SK-N-SH treated with all-trans-retinoic acid at 6 μM for 48 hours (cell line): ENCODE results near the gene MEF2B.
A peak's percentile ranks its signal among the peaks of the same experiment; 100 is the strongest.

Experiments
- ATAC-seq: fragments of 200-7000 bp; cut with Tn5 transposase; 3 replicates; pipeline ENCODE4 v1.9.1; 2020; ENCODE audit warnings: mild to moderate bottlenecking, moderate library complexity
- ARNTL ChIP-seq: fragments of 450-650 bp; formaldehyde crosslinking; IDR thresholded peaks from 2 replicates; pipeline ENCODE4 v1.5.0; 2020; ENCODE audit warnings: low read depth, mild to moderate bottlenecking, moderate library complexity, borderline replicate concordance
- BACH2 ChIP-seq: fragments of 250-450 bp; sonication (Bioruptor Pico); IDR thresholded peaks from 2 replicates; pipeline ENCODE4 v1.9.0; 2021; ENCODE audit warnings: mild to moderate bottlenecking, borderline replicate concordance
- CSDC2 ChIP-seq: fragments of 250-450 bp; sonication (Bioruptor Pico); IDR thresholded peaks from 2 replicates; pipeline ENCODE4 v1.5.0; 2020; ENCODE audit warnings: mild to moderate bottlenecking, moderate library complexity
- ESRRG ChIP-seq: fragments of 250-450 bp; sonication (Bioruptor Pico); IDR thresholded peaks from 2 replicates; pipeline ENCODE4 v1.6.1; 2021; ENCODE audit warnings: mild to moderate bottlenecking
- GLIS3 ChIP-seq: fragments of 250-450 bp; sonication (Bioruptor Pico); IDR thresholded peaks from 2 replicates; pipeline ENCODE4 v1.5.0; 2020; ENCODE audit warnings: mild to moderate bottlenecking, moderate library complexity
- OSR1 ChIP-seq: fragments of 250-450 bp; sonication (Bioruptor Pico); IDR thresholded peaks from 2 replicates; pipeline ENCODE4 v1.8.0; 2022; ENCODE audit warnings: moderate library complexity, mild to moderate bottlenecking, inconsistent platforms
- PPARA ChIP-seq: fragments of 250-450 bp; sonication (Bioruptor Pico); IDR thresholded peaks from 2 replicates; pipeline ENCODE4 v1.5.0; 2020; ENCODE audit warnings: mild to moderate bottlenecking, borderline replicate concordance
- TCF4 ChIP-seq: fragments of 250-450 bp; sonication (Bioruptor Pico); IDR thresholded peaks from 2 replicates; pipeline ENCODE4 v1.8.0; 2021; ENCODE audit warnings: mild to moderate bottlenecking, moderate library complexity, borderline replicate concordance
- TOX ChIP-seq: fragments of 250-450 bp; sonication (Bioruptor Pico); IDR thresholded peaks from 2 replicates; pipeline ENCODE4 v1.8.0; 2021; ENCODE audit warnings: mild to moderate bottlenecking, moderate library complexity, borderline replicate concordance
- ZC3H10 ChIP-seq: fragments of 250-450 bp; sonication (Bioruptor Pico); IDR thresholded peaks from 2 replicates; pipeline ENCODE4 v1.5.1; 2021; ENCODE audit warnings: mild to moderate bottlenecking, moderate library complexity
- ZFP30 ChIP-seq: fragments of 450-650 bp; formaldehyde crosslinking; IDR thresholded peaks from 2 replicates; pipeline ENCODE4 v1.5.0; 2022; ENCODE audit warnings: mild to moderate bottlenecking, moderate library complexity
- ZNF565 ChIP-seq: fragments of 450-650 bp; formaldehyde crosslinking; conservative IDR thresholded peaks from 2 replicates; pipeline ENCODE4 v1.5.0; 2020; ENCODE audit warnings: low read depth, mild to moderate bottlenecking, moderate library complexity
- ZNF70 ChIP-seq: fragments of 450-650 bp; formaldehyde crosslinking; IDR thresholded peaks from 2 replicates; pipeline ENCODE4 v1.5.0; 2020; ENCODE audit warnings: mild to moderate bottlenecking, moderate library complexity
- TF ChIP-seq, protein P1 (sequence below): fragments of 250-450 bp; sonication (Bioruptor Pico); IDR thresholded peaks from 2 replicates; pipeline ENCODE4 v1.5.1; 2020; ENCODE audit warnings: low read depth, mild to moderate bottlenecking, moderate library complexity
- TF ChIP-seq, protein P2 (sequence below): fragments of 250-450 bp; sonication (Bioruptor Pico); IDR thresholded peaks from 2 replicates; pipeline ENCODE4 v1.8.0; 2020; ENCODE audit warnings: mild to moderate bottlenecking, moderate library complexity, borderline replicate concordance
- TF ChIP-seq, protein P3 (sequence below): fragments of 250-450 bp; sonication (Bioruptor Pico); IDR thresholded peaks from 2 replicates; pipeline ENCODE4 v1.5.1; 2021; ENCODE audit warnings: mild to moderate bottlenecking, moderate library complexity

Gene MEF2B

DNA sequence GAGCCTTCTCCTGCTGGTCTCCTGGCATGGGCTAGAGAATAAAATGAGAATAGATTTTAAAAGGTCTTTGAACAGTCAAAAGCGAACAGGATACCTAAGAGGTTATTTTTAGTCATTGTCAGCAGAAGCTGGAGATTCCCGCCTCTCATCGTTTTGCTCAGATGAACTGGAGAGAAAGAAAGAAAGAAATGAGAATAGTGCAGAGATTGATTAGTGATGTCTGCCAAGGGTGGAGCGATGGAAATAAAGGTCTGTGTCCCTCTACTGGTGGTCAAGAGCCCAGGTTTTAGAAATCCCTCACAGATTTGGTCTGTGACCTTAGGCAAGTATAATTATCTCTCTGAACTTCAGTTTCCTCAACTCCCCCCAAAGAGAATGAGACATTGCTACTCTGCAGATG lies 47.0 kb upstream of the MEF2B start:
- peak; percentile 32; the same call in 1 of the 3 replicates for ATAC-seq
- TF ChIP-seq ZNF565 (CRISPR knock-in tag) (no peak), ZC3H10 (CRISPR knock-in tag) (no peak), TOX (CRISPR knock-in tag) (no peak), GLIS3 (no peak), ZFP30 (CRISPR knock-in tag) (no peak), OSR1 (no peak), ARNTL (CRISPR knock-in tag) (no peak), BACH2 (CRISPR knock-in tag) (no peak), PPARA (CRISPR knock-in tag) (no peak), ZNF70 (no peak)
- TF ChIP-seq, protein P1, sequence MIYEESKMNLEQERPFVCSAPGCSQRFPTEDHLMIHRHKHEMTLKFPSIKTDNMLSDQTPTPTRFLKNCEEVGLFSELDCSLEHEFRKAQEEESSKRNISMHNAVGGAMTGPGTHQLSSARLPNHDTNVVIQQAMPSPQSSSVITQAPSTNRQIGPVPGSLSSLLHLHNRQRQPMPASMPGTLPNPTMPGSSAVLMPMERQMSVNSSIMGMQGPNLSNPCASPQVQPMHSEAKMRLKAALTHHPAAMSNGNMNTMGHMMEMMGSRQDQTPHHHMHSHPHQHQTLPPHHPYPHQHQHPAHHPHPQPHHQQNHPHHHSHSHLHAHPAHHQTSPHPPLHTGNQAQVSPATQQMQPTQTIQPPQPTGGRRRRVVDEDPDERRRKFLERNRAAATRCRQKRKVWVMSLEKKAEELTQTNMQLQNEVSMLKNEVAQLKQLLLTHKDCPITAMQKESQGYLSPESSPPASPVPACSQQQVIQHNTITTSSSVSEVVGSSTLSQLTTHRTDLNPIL (CRISPR knock-in tag), result no peak
- TF ChIP-seq, protein P2, sequence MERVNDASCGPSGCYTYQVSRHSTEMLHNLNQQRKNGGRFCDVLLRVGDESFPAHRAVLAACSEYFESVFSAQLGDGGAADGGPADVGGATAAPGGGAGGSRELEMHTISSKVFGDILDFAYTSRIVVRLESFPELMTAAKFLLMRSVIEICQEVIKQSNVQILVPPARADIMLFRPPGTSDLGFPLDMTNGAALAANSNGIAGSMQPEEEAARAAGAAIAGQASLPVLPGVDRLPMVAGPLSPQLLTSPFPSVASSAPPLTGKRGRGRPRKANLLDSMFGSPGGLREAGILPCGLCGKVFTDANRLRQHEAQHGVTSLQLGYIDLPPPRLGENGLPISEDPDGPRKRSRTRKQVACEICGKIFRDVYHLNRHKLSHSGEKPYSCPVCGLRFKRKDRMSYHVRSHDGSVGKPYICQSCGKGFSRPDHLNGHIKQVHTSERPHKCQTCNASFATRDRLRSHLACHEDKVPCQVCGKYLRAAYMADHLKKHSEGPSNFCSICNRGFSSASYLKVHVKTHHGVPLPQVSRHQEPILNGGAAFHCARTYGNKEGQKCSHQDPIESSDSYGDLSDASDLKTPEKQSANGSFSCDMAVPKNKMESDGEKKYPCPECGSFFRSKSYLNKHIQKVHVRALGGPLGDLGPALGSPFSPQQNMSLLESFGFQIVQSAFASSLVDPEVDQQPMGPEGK, result no peak
- TF ChIP-seq, protein P3, sequence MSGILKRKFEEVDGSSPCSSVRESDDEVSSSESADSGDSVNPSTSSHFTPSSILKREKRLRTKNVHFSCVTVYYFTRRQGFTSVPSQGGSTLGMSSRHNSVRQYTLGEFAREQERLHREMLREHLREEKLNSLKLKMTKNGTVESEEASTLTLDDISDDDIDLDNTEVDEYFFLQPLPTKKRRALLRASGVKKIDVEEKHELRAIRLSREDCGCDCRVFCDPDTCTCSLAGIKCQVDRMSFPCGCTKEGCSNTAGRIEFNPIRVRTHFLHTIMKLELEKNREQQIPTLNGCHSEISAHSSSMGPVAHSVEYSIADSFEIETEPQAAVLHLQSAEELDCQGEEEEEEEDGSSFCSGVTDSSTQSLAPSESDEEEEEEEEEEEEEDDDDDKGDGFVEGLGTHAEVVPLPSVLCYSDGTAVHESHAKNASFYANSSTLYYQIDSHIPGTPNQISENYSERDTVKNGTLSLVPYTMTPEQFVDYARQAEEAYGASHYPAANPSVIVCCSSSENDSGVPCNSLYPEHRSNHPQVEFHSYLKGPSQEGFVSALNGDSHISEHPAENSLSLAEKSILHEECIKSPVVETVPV (CRISPR knock-in tag), result no peak

DNA sequence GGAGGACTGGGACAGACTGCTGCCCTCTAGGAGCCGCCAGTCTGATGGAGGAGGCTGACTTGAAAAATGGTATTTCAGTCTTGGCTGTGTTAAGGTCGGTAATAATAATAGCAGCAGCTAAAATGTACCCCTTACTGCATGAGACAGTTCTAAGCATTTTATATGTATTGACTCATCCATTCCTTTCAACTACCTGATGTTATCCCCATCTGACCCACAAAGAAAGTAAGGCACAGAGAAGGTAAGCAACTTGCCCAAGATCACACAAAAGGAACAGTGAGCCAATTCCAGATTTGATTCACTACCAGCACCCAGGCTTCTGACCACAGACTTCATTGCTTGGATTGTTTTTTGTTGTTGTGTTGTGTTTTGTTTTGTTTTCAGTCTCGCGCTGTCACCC lies 45.7 kb upstream of the MEF2B start:
- ATAC-seq, result no peak
- TF ChIP-seq ZNF565 (CRISPR knock-in tag), result no peak
- no peak for TF ChIP-seq TCF4
- no peak for TF ChIP-seq ZNF70
- TF ChIP-seq GLIS3, result no peak
- TF ChIP-seq PPARA (CRISPR knock-in tag), result no peak
- TF ChIP-seq ZC3H10 (CRISPR knock-in tag), result no peak
- TF ChIP-seq, protein P2, result no peak
- no peak for TF ChIP-seq TOX (CRISPR knock-in tag)
- TF ChIP-seq, protein P3 (CRISPR knock-in tag), result no peak
- TF ChIP-seq BACH2 (CRISPR knock-in tag), result no peak
- no peak for TF ChIP-seq ESRRG
- TF ChIP-seq, protein P1 (CRISPR knock-in tag), result no peak

DNA sequence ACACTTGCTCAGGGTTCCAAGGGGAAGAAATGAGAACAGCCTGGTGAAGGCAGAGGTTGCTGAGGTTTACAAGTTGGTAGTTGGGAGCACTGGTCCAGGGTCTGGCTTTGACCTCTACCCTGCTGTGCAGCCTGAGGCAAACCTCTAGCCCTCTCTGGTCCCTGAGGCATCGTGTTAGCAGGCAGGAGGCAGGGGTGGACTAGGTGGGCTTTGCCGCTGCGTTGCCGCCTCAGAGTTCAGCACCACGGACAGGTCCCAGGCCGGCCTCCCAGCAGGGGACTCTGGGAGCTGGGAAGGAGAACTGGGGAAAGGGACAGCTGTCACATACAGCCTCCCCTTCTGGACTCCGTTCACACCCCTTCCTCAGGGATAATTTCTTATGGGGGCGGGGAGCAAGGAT lies 44.8 kb upstream of the MEF2B start:
- TF ChIP-seq, protein P1 (CRISPR knock-in tag), result no peak
- 0 out of 2 replicates have a peak, but pooled peaks have one; percentile 32 for TF ChIP-seq CSDC2 (CRISPR knock-in tag)
- TF ChIP-seq, all 23 proteins: peak for 1
- ATAC-seq, result peak; percentile 73

DNA sequence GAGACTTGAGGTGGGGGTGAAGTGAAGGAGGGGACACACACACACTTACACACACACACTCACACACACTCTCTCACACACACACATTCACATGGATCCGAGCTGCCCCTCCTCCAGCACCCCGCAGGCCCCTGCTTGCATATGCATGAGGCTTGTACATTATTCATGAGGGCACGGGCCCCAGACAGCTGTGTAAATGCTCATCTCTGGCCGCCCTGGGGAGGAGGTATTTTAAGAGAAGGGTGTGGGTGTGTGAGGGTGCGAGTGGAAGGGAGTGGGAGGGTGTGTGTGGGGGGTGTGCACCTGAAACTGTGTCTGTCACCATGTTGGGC lies 44.1 kb upstream of the MEF2B start:
- ATAC-seq, result no peak
- no peak for TF ChIP-seq ZC3H10 (CRISPR knock-in tag)
- TF ChIP-seq CSDC2 (CRISPR knock-in tag), result no peak
